Vagina (tissue), 2 donors: ENCODE results near the gene ACSL6. TPM values are rescaled to one million over a fixed set of nuclear protein-coding genes. Genes with fewer than 3 reads are reported as not detected.

Experiments used
- DNase-seq, 2 donors: peaks; one replicate each; pipeline ENCODE4 v3.0.0-alpha.2; 2017; ENCODE audit errors: extremely low spot score in 2 of 2
- H3K27ac ChIP-seq: fragments of 200-600 bp; sonication (generic); one replicate; pipeline ENCODE4 v1.5.1; 2019
- H3K27me3 ChIP-seq: fragments of 200-600 bp; sonication (generic); one replicate; pipeline ENCODE4 v1.5.1; 2019
- H3K36me3 ChIP-seq, 2 donors: fragments of 200-600 bp; sonication (generic); one replicate each; pipeline ENCODE4 v1.5.1; 2017 to 2019
- H3K4me1 ChIP-seq: fragments of 200-600 bp; sonication (generic); one replicate; pipeline ENCODE4 v1.5.1; 2019
- H3K4me3 ChIP-seq, 2 donors: fragments of 200-600 bp; sonication (generic); 1 replicate in 1 of 2; 2 replicates in 1 of 2; pipeline ENCODE4 v1.5.1; 2016 to 2019
- H3K9me3 ChIP-seq: fragments of 200-600 bp; sonication (generic); one replicate; pipeline ENCODE4 v1.5.1; 2019
- POLR2A ChIP-seq, 2 donors: fragments of 450-650 bp; IDR thresholded peaks; one replicate each; pipeline ENCODE4 v1.6.1; 2017; ENCODE audit warnings: antibody characterized with exemption in 2 of 2, mild to moderate bottlenecking in 2 of 2, moderate library complexity in 2 of 2
- POLR2AphosphoS5 ChIP-seq, 2 donors: sonication (generic); formaldehyde crosslinking; IDR thresholded peaks; one replicate each; pipeline ENCODE4 v1.9.0; 2017; ENCODE audit warnings: antibody characterized with exemption in 2 of 2, mild to moderate bottlenecking in 2 of 2, low read depth in 1 of 2; ENCODE audit not compliant: insufficient read depth in 1 of 2
- intact Hi-C: fragments of 100-400 bp; cut with DNase I; formaldehyde crosslinking; loops from one replicate; pipeline ENCODE4 v1.15.1; 2023
- total RNA-seq: library from RNA; depleted of rRNA; stranded (reverse); fragments of >200 nt; gene quantifications from one replicate; pipeline ENCODE4 v1.2.3, GENCODE V29; 2016
- TF ChIP-seq, protein P1 (sequence below), 3 experiments: fragments of 450-650 bp in 2 of 3; fragments of 200-600 bp in 1 of 3; sonication (generic) in 1 of 3; IDR thresholded peaks; one replicate each; pipeline ENCODE4 v1.5.1; 2017 to 2019; ENCODE audit warnings: antibody characterized with exemption in 3 of 3, mild to moderate bottlenecking in 2 of 3, moderate library complexity in 2 of 3

The ACSL6 gene, protein sequence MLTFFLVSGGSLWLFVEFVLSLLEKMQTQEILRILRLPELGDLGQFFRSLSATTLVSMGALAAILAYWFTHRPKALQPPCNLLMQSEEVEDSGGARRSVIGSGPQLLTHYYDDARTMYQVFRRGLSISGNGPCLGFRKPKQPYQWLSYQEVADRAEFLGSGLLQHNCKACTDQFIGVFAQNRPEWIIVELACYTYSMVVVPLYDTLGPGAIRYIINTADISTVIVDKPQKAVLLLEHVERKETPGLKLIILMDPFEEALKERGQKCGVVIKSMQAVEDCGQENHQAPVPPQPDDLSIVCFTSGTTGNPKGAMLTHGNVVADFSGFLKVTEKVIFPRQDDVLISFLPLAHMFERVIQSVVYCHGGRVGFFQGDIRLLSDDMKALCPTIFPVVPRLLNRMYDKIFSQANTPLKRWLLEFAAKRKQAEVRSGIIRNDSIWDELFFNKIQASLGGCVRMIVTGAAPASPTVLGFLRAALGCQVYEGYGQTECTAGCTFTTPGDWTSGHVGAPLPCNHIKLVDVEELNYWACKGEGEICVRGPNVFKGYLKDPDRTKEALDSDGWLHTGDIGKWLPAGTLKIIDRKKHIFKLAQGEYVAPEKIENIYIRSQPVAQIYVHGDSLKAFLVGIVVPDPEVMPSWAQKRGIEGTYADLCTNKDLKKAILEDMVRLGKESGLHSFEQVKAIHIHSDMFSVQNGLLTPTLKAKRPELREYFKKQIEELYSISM
- 0.49 TPM for total RNA-seq

DNA sequence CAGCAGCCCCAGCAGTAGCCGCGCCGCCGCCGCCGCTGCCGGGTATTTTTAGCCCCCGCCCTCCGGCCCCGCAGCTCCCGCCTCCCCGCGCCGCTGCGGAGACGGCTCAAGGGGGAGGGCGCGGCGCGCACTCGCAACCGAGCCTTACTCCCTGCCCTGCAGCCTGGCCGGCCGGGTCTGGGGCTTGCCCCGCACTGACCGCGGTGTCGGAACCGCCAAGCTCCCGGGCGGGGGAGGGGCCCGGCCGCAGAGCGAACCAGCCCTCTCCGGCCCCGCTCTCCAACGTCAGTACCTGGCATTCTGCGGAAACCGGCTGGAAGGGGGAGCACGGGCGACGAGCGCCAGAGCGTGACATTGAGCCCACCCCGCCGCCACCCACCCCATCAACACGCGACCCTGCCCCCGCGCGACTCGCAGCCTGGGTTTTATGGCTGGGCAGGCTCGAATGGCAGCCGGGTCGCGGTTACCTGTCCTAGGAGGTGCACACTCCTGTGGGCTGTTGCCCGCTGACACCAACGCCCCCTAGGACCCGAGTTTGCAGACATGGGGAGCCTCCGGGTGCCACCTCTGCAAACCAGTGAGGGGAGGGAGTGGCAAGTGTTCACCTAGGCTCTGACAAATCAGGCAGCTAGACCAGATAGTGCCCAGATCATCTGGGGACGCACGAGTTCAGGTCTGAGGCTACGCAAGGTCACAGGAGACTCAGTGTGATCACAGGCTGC lies at the start of gene ACSL6:
ACSL6 (minus strand) TSS at position 37 of the 722 bp plus-strand sequence. CDS start 105 bp downstream, outside the sequence.
- no peaks in the 10 kb centered on the region for H3K36me3 ChIP-seq
- intact Hi-C loops, result no loop called here
- peaks cover 15% of the 10 kb centered on the region for H3K4me1 ChIP-seq
- peak within 1 kb of the TSS; percentile 47 to 48 for H3K4me3 ChIP-seq
- H3K9me3 ChIP-seq, result no peaks in the 10 kb centered on the region
- TF ChIP-seq POLR2A (IDR thresholded peaks at IDR 0.05) (no peak), POLR2AphosphoS5 (IDR thresholded peaks at IDR 0.05; ENCODE audit: insufficient read depth in 1 of 2, low read depth in 1 of 2) (no peak)
- TF ChIP-seq, protein P1, sequence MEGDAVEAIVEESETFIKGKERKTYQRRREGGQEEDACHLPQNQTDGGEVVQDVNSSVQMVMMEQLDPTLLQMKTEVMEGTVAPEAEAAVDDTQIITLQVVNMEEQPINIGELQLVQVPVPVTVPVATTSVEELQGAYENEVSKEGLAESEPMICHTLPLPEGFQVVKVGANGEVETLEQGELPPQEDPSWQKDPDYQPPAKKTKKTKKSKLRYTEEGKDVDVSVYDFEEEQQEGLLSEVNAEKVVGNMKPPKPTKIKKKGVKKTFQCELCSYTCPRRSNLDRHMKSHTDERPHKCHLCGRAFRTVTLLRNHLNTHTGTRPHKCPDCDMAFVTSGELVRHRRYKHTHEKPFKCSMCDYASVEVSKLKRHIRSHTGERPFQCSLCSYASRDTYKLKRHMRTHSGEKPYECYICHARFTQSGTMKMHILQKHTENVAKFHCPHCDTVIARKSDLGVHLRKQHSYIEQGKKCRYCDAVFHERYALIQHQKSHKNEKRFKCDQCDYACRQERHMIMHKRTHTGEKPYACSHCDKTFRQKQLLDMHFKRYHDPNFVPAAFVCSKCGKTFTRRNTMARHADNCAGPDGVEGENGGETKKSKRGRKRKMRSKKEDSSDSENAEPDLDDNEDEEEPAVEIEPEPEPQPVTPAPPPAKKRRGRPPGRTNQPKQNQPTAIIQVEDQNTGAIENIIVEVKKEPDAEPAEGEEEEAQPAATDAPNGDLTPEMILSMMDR (IDR thresholded peaks at IDR 0.05), result no peak
- H3K27me3 ChIP-seq, result peaks cover 7% of the 10 kb centered on the region
- peak; percentile 74 to 82 for DNase-seq
- H3K27ac ChIP-seq, result no peak within 1 kb of the TSS

DNA sequence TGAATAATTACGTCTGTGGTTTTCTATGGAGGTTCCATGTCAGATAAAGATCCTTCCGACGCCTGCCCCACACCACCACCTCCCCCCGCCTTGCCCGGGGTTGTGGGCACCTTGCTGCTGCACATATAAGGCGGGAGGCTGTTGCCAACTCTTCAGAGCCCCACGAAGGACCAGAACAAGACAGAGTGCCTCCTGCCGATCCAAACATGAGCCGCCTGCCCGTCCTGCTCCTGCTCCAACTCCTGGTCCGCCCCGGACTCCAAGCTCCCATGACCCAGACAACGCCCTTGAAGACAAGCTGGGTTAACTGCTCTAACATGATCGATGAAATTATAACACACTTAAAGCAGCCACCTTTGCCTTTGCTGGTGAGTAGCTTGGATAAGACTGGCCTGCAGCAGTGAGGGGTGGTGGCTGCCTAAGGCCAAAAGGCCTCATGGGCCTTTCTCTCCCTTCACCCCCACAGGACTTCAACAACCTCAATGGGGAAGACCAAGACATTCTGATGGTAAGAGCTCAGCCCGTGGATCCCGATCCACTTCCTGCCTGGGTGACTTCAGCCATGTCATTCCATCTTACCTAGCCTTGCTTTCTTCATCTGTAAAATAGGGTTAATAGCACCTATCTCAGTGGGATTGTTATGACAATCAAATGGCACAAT lies 49.2 kb upstream of the ACSL6 start, which contains the start of gene IL3:
IL3 (plus strand) TSS at position 155 of the 661 bp plus-strand sequence; CDS start at position 207, 52 bp downstream.
- no peaks in the 10 kb centered on the region for H3K36me3 ChIP-seq
- H3K4me3 ChIP-seq, result no peak within 1 kb of the TSS
- no peaks in the 10 kb centered on the region for H3K4me1 ChIP-seq
- H3K9me3 ChIP-seq, result no peaks in the 10 kb centered on the region
- H3K27ac ChIP-seq, result no peak within 1 kb of the TSS
- TF ChIP-seq POLR2AphosphoS5 (IDR thresholded peaks at IDR 0.05; ENCODE audit: insufficient read depth in 1 of 2, low read depth in 1 of 2) (no peak), POLR2A (IDR thresholded peaks at IDR 0.05) (no peak)
- TF ChIP-seq, protein P1 (IDR thresholded peaks at IDR 0.05), result no peak
- H3K27me3 ChIP-seq, result no peaks in the 10 kb centered on the region
- intact Hi-C loops, result no loop called here
- DNase-seq, result peak in 1 of 2 donors; percentile 65

DNA sequence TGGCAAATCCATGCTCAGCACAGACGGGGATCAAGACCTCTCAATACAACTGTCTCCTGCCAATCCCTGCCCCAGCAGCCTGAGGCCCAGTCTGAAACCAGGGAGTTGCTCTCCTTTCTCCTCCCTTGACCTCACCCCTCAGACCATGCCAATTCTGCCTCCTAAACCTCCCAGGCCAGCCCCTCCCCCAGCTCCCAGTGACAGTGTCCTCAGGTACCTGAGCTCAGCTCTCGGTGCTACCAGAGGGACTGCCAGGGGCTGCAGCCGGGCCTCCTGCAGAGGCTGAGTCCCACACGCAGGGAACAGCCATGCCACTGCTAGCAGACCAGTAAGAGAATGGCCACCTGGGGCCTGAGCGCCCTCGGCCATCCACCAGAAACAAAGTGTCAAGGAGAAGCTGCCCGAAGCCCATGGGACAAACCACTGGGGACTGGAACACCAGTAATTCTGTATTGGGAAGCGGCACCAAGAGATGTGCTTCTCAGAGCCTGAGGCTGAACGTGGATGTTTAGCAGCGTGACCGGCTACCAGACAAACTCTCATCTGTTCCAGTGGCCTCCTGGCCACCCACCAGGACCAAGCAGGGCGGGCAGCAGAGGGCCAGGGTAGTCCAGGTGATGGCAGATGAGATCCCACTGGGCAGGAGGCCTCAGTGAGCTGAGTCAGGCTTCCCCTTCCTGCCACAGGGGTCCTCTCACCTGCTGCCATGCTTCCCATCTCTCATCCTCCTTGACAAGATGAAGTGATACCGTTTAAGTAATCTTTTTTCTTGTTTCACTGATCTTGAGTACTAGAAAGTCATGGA lies 48.4 kb upstream of the ACSL6 start:
- Histone ChIP-seq H3K9me3 (no peaks in the 10 kb centered on the region), H3K4me3 (no peak overlapping the region), H3K36me3 (no peaks in the 10 kb centered on the region), H3K27me3 (no peaks in the 10 kb centered on the region), H3K4me1 (no peaks in the 10 kb centered on the region), H3K27ac (no peak overlapping the region)
- no peak for TF ChIP-seq POLR2A (IDR thresholded peaks at IDR 0.05)
- intact Hi-C loops, result no loop called here
- DNase-seq, result peak; percentile 84 to 95

DNA sequence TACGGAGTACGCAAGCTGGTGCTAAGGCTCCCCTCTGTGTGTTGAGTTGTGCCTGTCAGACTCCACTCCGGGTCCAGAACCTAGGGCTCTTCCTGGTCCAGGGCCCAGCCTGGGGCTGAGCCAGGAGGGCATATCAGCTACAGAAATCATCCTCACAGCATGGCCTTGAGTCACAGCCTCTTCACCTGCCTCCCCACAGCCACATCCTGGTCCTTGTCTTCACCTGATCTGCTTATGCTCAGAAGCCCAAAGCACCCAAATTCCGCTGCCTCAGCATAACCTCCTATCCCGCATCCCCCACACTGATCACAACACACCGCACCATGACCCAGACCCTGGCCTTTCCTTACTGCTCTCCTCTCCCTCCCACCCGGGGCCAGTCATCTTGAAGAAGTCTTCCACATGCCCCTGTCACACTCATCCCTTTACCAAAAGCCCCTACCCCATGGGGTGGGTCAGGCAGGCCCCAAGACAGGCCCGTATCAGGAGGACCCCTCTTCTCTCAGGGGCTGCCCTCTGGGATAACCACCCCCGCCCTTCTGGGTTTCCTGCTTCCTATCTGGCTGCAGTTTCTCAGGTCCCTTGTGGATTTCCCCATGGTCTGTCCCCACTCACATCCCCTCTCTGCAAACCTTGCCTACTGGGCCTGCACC lies 47.7 kb upstream of the ACSL6 start:
- no peaks in the 10 kb centered on the region for H3K36me3 ChIP-seq
- H3K27ac ChIP-seq, result no peak overlapping the region
- no peaks in the 10 kb centered on the region for H3K27me3 ChIP-seq
- TF ChIP-seq, protein P1 (IDR thresholded peaks at IDR 0.05), result no peak
- TF ChIP-seq POLR2A (IDR thresholded peaks at IDR 0.05) (no peak), POLR2AphosphoS5 (IDR thresholded peaks at IDR 0.05; ENCODE audit: insufficient read depth in 1 of 2, low read depth in 1 of 2) (no peak)
- no peaks in the 10 kb centered on the region for H3K4me1 ChIP-seq
- H3K9me3 ChIP-seq, result no peaks in the 10 kb centered on the region
- peak; percentile 76 to 91 for DNase-seq
- no peak overlapping the region for H3K4me3 ChIP-seq
- intact Hi-C loops, result no loop called here
